ENCODE measurements around the gene SMG6. TPM values are rescaled to one million over a fixed set of nuclear protein-coding genes. Genes with fewer than 3 reads are reported as not detected.

SMG6 gene
- total RNA-seq, 1 experiment from 2014 or later, result 33.8 TPM

DNA sequence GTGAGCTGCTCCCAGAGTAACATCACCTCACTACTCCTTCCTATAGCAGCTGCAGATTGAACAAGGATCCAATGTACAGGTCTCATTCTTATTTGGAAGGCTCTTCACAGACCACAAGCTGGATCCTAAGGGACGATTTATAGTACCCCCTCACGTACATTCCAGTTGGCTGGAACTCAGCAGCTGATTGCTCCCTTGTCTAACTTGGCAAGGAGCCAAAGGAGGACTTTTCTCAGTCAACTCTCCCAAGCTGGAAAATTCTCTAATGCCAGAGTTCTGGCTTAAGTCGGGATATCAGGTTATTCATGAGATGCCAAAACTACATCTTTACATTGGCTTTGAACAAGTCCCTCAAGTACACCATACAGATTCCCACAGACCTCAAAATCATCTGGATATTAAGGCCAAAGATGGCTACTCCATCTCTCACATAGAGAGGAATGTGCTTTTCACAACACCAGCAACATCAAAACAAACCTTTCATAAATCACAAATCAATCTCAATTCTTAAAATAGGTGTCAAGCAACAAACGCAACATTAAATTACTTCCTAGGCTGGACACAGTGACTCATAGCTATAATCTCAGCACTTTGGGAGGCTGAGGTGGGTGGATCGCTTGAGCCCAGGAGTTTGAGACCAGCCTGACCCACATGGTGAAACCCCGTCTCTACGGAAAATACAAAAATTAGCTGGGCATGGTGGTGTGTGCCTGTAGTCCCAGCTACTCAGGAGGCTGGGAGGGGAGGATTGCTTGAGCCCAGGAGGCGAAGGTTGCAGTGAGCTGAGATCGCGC is 39.3 kb downstream of the SMG6 start:
- no peak overlapping the region for H3K4me3 ChIP-seq (ENCODE audit: low read depth, low read length)
- TF ChIP-seq, protein P1, sequence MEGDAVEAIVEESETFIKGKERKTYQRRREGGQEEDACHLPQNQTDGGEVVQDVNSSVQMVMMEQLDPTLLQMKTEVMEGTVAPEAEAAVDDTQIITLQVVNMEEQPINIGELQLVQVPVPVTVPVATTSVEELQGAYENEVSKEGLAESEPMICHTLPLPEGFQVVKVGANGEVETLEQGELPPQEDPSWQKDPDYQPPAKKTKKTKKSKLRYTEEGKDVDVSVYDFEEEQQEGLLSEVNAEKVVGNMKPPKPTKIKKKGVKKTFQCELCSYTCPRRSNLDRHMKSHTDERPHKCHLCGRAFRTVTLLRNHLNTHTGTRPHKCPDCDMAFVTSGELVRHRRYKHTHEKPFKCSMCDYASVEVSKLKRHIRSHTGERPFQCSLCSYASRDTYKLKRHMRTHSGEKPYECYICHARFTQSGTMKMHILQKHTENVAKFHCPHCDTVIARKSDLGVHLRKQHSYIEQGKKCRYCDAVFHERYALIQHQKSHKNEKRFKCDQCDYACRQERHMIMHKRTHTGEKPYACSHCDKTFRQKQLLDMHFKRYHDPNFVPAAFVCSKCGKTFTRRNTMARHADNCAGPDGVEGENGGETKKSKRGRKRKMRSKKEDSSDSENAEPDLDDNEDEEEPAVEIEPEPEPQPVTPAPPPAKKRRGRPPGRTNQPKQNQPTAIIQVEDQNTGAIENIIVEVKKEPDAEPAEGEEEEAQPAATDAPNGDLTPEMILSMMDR (IDR thresholded peaks at IDR 0.05; ENCODE audit: insufficient read depth in 1 of 2, low read depth in 1 of 2, low read length in 1 of 2, severe bottlenecking in 1 of 2, unreplicated experiment in 1 of 2), result no peak
- intact Hi-C loops (cut with micrococcal nuclease; ENCODE audit: unreplicated experiment), result no loop called here
- no peaks in the 10 kb centered on the region for H3K9me3 ChIP-seq
- H3K27me3 Mint-ChIP-seq (ENCODE audit: insufficient read depth, unreplicated experiment), result no peaks in the 10 kb centered on the region
- H3K9me3 Mint-ChIP-seq (ENCODE audit: unreplicated experiment), result no peaks in the 10 kb centered on the region
- DNase-seq, result no peak
- CTCF ChIA-PET, result interaction anchor here (1.7 kb wide), 1 partner anchor 19 kb away, joined by 6 read pairs; no protein-coding TSS in a partner anchor
- no peaks in the 10 kb centered on the region; the same call in none of the 2 replicates for H3K36me3 ChIP-seq (ENCODE audit: control insufficient read depth, insufficient read depth, low read length)
- no peaks in the 10 kb centered on the region for H3K4me1 Mint-ChIP-seq (ENCODE audit: low read depth, unreplicated experiment)
- POLR2A ChIA-PET, result no interaction called here
- BruUV-seq (replicated peaks), result no TSS peak
- H3K27me3 ChIP-seq (replicated peaks; ENCODE audit: control insufficient read depth, insufficient read depth, low read length), result no peaks in the 10 kb centered on the region
- no peak overlapping the region for H3K27ac Mint-ChIP-seq (ENCODE audit: unreplicated experiment)
- peaks cover 38% of the 10 kb centered on the region for H3K36me3 Mint-ChIP-seq (ENCODE audit: insufficient read depth, unreplicated experiment)
- H3K4me3 Mint-ChIP-seq (ENCODE audit: unreplicated experiment), result no peak overlapping the region
- no peaks in the 10 kb centered on the region for H3K4me1 ChIP-seq

DNA sequence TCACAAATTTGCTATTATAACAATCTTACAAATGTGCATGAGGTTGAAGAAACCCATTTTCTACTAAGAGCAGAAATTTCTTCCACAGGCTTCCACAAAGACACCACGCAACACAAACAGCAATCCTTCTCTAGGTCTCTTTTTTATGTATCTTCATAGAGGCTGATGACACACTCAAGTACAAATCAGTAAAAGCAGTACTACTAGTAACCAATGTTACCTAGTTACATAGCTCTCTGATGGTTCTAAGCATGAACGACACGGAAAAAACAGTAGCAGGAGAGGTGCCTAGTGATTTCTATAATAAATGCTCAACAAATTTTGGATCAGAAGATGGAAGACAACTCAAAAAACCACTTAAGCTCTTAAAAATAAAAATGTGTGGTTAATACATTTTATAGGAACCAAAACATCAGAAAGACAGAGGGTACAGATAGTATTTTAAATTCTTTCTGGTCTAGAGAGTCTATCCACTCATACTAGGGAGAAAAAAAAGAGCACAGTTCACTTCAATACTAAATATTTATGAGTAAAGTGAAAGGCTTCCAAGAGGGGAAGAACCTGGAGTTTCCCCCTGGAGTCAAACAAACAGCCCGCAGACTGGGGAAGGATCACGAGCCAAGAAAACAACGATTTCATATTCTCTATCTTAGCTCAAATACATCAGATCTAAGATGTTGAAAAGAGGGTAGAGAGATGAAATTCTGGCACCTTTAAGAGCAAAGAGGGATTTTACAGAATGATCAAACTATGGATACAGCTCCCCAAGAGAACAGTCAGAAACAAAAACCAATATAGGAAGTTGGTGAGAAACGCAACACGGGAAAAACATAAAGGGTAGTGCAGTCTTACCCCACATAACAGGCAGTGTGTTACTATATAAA is 40.2 kb downstream of the SMG6 start:
- Histone ChIP-seq H3K36me3 (ENCODE audit: control insufficient read depth, insufficient read depth, low read length) (no peaks in the 10 kb centered on the region; the same call in none of the 2 replicates), H3K4me3 (ENCODE audit: low read depth, low read length) (no peak overlapping the region), H3K4me1 (no peaks in the 10 kb centered on the region), H3K27me3 (replicated peaks; ENCODE audit: control insufficient read depth, insufficient read depth, low read length) (no peaks in the 10 kb centered on the region), H3K9me3 (no peaks in the 10 kb centered on the region)
- H3K36me3 Mint-ChIP-seq (ENCODE audit: insufficient read depth, unreplicated experiment), result peaks cover 36% of the 10 kb centered on the region
- TF ChIP-seq, protein P1 (IDR thresholded peaks at IDR 0.05; ENCODE audit: insufficient read depth in 1 of 2, low read depth in 1 of 2, low read length in 1 of 2, severe bottlenecking in 1 of 2, unreplicated experiment in 1 of 2), result no peak
- BruUV-seq (replicated peaks), result no TSS peak
- CTCF ChIA-PET, result interaction anchor here (1.7 kb wide), 1 partner anchor 19 kb away, joined by 6 read pairs; no protein-coding TSS in a partner anchor
- H3K4me1 Mint-ChIP-seq (ENCODE audit: low read depth, unreplicated experiment), result no peaks in the 10 kb centered on the region
- intact Hi-C loops (cut with micrococcal nuclease; ENCODE audit: unreplicated experiment), result no loop called here
- H3K4me3 Mint-ChIP-seq (ENCODE audit: unreplicated experiment), result no peak overlapping the region
- DNase-seq, result no peak
- no peaks in the 10 kb centered on the region for H3K9me3 Mint-ChIP-seq (ENCODE audit: unreplicated experiment)
- H3K27me3 Mint-ChIP-seq (ENCODE audit: insufficient read depth, unreplicated experiment), result no peaks in the 10 kb centered on the region
- POLR2A ChIA-PET, result no interaction called here
- H3K27ac Mint-ChIP-seq (ENCODE audit: unreplicated experiment), result no peak overlapping the region

DNA sequence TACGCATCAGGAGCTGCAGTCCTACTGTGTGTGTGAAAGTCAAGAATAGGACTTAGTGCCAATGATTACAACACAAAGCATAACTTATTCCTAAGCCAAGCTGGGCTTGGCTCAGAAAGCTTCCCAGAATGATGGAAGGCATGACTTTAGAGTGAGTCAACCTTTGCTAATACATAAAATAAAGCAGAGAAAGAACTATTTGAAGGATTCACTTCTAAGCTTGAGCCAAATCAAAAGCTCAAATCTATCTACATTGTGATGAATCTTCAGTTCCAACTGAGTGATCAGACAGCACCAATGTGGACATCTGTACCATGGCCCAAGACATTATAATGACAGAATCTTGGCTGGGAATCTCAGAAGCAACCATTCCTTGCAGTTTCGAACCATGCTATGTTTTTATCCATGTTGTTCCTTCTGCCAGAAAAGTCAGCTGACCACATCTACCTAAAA is 41.4 kb downstream of the SMG6 start:
- CTCF ChIA-PET, result no interaction called here
- TF ChIP-seq, protein P1 (IDR thresholded peaks at IDR 0.05; ENCODE audit: insufficient read depth in 1 of 2, low read depth in 1 of 2, low read length in 1 of 2, severe bottlenecking in 1 of 2, unreplicated experiment in 1 of 2), result no peak
- no peaks in the 10 kb centered on the region for H3K9me3 ChIP-seq
- no peaks in the 10 kb centered on the region for H3K4me1 ChIP-seq
- no peak overlapping the region for H3K4me3 Mint-ChIP-seq (ENCODE audit: unreplicated experiment)
- POLR2A ChIA-PET, result no interaction called here
- intact Hi-C loops (cut with micrococcal nuclease; ENCODE audit: unreplicated experiment), result no loop called here
- no peaks in the 10 kb centered on the region for H3K9me3 Mint-ChIP-seq (ENCODE audit: unreplicated experiment)
- H3K36me3 Mint-ChIP-seq (ENCODE audit: insufficient read depth, unreplicated experiment), result peaks cover 34% of the 10 kb centered on the region
- no TSS peak for BruUV-seq (replicated peaks)
- H3K4me1 Mint-ChIP-seq (ENCODE audit: low read depth, unreplicated experiment), result no peaks in the 10 kb centered on the region
- H3K27me3 Mint-ChIP-seq (ENCODE audit: insufficient read depth, unreplicated experiment), result no peaks in the 10 kb centered on the region
- no peak for DNase-seq
- H3K27ac Mint-ChIP-seq (ENCODE audit: unreplicated experiment), result no peak overlapping the region
- no peak overlapping the region for H3K4me3 ChIP-seq (ENCODE audit: low read depth, low read length)
- H3K36me3 ChIP-seq (ENCODE audit: control insufficient read depth, insufficient read depth, low read length), result no peaks in the 10 kb centered on the region; the same call in none of the 2 replicates
- no peaks in the 10 kb centered on the region for H3K27me3 ChIP-seq (replicated peaks; ENCODE audit: control insufficient read depth, insufficient read depth, low read length)
